G401 (cell line): ENCODE measurements around the gene SNX24. TPM values are rescaled to one million over a fixed set of nuclear protein-coding genes. Genes with fewer than 3 reads are reported as not detected.

Experiments used
- DNase-seq: peaks from one replicate; pipeline ENCODE4 v3.0.0-alpha.2; 2015; ENCODE audit warnings: low spot score
- in situ Hi-C: cut with HindIII; loops from 2 replicates; pipeline ENCODE4 v1.10.0; 2016; ENCODE audit warnings: low sequenced_read_pairs, mixed read lengths
- total RNA-seq: library from RNA; depleted of rRNA; stranded (reverse); fragments of >200 nt; shearing (Covaris generic); gene quantifications from 2 replicates; pipeline ENCODE4 v1.2.3, GENCODE V29; 2014

Gene SNX24
- total RNA-seq, 1 experiment from 2014 or later = 20.9 TPM

DNA sequence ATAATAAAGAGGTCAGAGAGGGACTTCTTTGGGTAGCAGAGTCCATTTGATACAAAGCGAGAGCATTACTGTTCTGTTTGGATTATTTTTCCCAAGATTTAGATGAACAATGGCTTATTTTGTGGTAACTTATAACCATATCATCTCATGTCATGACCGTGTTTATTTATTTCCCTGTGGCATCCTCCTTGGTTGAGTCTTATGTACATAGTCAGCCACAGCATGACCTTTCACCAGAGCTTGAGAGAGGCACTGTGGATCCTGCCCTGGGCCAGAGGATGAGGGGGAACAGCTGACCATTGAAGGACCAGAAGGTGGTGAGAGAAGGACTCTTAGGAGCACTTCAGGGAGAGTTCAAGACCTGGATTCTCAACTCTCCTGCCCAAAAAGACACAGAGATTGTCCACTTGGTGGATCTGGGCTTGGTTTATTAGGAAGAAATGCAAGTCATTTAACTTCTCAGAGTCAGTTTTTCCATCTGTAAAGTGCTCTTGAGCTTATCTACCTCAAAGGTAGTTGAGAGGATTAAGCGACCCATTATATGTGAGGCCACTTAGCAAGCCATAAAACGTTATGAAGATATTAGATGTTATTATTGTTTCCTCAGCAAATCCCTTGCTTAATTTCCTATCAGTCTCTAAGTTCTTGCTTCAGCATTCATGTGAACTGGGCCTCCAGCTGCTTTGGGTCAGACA, 139.7 kb downstream of the SNX24 start:
- in situ Hi-C loops = no loop called here
- DNase-seq = no peak

DNA sequence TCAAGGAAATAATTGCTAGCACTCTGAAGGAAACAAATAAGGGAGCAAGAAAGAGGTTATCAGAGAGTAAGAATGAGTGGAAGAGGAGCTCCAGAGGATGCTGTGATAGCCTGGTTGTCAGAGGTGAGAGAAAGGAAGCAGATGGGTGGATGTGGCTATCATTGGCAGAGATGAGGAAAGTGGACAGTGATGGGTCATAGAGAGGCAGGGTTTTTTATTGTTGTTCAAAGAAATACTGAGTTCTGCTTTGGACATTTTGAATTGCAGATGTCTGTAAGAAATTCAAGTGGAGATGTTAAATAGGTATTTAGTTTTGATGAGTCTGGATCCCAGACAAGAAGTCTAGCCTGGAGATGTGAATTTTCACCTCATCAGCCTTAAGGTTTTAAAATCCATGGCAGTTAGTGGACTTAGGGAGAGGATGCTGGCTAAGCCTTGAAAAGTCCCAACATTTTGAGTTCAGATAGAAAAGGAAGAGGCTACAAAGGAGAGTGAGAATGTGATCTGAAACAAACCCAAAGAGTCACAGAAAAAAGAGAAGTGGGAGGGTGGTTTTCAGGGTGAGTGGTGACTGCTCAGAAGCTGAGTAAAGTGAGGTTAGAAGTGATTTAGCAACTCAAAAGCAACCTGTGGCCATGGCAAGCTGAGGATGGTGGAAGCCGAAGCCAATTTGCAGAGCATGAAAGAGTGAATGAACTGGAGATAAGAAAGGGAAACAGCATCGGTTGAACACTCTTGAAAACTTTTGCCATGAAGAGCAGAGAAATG, 140.7 kb downstream of the SNX24 start:
- DNase-seq = no peak
- in situ Hi-C loops = no loop called here

DNA sequence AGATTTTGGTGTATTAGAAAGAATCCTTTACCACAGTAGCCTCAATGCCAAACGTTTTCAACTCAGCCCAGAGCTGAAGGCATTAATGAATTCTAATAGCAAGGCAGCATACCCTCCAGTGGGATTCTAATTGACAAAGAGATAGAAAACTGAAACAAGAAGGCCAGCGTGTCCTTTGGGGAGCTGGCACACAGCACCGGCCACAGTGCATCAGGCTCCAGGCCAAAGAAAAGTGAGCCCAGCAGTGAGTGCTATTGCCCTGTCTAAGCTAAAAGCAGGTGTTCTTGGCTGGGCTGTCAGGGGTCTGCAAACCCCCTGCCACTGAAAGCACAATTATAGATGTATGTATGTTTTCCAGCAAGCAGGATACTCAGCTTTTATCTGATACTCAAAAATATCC, 150.7 kb downstream of the SNX24 start:
- peak; percentile 12 for DNase-seq
- in situ Hi-C loops = no loop called here

DNA sequence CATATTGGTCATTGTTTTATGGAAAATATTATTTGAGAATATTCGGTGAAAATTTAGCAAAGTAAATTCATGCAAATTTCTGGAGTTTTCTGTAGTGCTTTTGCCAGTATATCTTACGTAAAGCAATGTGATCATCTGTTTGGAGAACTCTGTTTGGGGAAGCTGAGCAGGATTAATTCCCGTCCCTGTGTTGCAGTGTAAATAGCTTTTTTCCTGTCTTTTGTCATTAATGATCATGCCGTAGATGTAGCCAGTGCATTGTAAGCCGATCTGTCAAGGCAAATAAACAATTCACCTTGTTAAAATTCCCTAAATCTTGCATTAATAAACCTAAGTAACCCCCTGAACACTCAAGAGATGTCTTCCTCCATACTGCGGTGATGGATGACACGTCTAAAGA, 151.9 kb downstream of the SNX24 start:
- in situ Hi-C loops = no loop called here
- no peak for DNase-seq

DNA sequence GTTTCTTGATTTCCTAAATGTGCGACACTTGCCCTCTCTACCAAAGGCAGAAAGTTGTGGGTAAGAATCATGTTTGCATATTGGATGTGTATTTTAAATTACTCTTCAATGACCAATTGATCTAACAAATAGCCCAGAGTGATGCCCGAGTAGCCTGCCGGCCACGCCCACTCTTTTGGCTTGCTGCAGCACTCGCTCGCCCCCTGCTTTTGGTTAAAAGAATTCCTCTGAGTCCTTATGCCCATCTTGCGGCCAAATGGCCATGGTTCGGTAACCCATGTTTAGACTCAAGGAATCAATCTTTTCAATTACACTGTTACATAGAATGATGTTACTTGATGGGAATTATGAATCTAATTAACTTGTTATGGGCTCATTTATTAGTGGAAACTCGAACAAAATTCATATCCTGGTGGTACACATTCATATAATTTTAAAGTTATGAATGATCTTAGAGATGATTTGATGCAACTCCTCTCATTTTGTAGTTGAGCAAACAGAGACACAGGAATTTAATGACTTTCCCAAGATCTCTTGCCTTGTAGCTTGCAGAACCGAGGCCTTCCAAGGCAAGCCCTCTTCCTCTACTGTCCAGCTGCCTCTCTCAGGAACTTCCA, 154.6 kb downstream of the SNX24 start:
- peak; percentile 8 for DNase-seq
- in situ Hi-C loops = no loop called here

DNA sequence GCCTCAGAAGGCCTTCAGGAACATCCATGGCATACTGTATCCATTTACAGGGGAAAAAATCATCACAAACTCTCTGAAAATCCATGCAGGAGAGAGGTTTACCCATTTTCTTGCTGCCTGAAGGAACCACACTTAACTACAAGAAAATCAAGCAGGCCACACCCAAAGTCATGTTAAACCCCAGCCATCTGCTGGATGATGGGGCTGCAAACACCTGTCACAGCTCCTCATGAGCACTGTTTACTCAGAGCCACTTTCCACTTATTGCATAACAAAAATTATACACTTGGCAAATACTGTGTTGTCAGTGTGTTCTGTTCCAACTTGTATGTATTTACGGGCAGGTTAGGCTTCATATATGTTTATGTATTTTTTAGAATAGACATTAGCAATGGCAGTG, 155.3 kb downstream of the SNX24 start:
- DNase-seq = no peak
- in situ Hi-C loops = no loop called here

DNA sequence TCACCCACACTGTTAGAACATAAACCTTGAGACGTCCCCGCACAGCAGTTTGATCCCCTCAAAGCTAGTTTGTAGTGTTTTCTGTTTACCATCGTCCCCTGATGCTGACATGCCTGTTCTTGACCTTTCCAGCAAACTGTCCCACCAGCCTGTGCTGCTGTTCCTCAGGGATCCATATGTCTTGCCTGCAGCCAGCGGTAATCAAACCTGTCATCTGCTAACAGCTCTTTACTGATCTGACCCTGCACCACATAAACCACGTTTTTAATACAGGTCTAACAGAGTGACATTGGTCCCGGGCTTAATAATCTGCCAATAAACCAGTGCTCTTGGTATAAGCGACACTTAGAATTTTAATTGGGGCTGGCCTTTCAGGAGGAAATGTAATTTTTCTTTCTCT, 156.4 kb downstream of the SNX24 start:
- in situ Hi-C loops = no loop called here
- no peak for DNase-seq

DNA sequence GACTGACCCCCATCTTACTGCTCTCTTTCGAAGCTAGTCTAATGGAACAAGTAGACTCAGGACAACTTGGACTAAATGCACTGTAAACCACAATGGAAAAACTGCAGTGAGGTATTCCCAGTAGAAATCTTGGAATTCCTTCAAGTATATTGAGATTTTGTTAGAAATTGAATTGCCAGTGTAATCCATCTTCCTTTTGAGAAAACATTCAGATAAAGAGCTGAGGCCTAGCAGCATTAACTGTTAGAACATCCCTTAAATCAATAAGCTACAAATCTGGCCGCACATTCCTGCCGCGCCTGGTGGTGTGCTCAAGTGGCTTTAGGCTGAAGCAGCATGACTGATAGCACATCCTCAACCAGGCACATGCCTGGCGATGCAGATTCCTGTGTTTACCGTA, 161.8 kb downstream of the SNX24 start:
- in situ Hi-C loops = no loop called here
- DNase-seq = no peak

DNA sequence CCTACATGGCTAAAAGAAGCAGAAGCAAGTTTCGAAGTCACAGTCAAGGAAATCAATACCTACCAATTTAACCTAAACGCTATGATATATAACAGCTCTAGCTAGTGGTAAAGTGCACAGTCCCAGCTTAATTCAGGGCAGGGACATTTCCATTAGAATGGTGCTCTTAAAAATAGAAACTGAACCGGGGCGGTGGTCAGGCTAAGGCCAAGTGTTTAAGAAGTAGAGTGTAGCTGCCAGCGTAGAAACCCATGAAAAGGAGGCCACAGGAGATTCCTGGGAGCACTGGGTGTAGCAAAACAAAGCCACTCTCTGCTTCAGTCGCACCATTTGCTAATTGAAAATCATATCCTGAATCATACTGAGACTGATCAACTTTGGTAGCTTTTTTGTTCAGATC, 162.3 kb downstream of the SNX24 start:
- no peak for DNase-seq
- in situ Hi-C loops = no loop called here

DNA sequence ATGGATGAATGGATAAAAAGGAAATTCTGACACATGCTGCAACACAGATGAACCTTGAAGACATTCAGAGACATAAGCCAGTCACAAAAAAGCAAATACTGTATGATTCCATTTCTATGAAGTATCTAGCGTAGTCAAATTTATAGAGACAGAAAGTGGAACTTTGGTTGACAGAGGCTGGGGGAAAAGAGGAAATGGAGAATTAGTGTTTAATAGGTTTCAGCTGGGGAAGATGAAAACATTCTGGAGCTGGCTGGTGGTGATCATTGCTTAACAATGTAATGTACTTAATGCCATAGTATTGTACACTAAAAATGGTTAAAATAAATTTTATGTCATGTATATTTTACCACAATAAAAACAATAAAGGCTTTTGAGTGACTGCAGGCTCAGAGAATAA, 166.9 kb downstream of the SNX24 start:
- no peak for DNase-seq
- in situ Hi-C loops = no loop called here

DNA sequence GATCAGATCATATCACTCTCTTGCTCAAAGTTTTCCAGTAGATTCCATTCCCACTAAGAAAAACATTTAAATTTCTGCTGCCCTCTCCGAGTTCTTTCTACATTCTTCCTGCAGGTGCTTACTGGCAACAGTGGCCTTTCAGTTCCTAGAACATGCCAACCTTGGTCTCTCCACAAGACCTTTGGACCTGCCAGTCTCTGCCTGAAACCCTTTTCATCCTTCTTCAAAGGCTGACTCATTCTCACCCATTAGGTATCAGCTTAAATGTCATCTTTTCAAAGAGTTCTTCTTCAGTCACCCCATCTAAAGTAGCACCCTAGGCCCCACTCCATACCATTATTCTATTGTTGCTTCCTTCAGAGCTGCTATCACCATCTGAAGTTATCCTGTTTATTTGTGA, 169.3 kb downstream of the SNX24 start:
- in situ Hi-C loops = no loop called here
- no peak for DNase-seq

DNA sequence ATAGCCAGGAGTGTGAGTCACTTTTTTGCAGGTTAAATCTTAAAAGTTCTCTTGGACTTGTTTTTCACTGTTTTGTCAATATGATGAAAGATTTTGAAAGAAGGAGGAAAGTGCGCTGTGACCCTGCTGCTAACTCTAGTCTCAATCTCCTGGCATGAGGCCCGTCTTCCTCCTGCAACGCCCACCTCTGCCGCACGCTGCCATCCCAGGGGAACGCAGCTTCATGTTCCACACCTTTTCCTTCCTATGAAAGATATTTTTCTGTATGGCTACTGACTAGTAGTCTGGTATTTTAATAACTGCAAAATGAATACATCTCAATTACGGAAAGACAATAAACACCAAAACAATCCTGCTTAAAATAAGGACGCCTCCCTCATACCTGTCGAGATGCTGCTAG, 182.8 kb downstream of the SNX24 start:
- no peak for DNase-seq
- in situ Hi-C loops = no loop called here

DNA sequence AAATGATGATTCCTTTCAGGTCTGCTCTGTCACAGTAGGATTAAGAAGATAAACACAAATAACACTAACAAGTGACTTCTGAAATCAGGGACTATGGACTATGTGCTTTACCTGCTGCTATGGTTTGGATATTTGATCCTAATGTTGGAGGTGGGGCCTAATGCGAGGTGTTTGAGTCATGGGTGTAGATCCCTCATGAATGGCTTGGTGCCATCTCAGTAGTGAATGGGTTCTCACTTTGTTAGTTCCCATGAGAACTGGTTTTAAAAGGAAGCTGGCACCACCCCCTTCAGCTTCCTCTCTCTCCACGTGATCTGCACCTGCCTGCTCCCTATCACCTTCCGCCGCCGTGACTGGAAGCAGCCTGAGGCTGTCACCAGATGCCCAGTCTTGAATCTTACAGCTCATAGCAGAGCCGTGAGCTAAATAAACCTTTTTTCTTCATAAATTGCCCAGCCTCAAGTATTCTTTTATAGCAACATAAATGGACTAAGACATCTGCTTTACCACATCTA, 187.8 kb downstream of the SNX24 start:
- DNase-seq = no peak
- in situ Hi-C loops = no loop called here

DNA sequence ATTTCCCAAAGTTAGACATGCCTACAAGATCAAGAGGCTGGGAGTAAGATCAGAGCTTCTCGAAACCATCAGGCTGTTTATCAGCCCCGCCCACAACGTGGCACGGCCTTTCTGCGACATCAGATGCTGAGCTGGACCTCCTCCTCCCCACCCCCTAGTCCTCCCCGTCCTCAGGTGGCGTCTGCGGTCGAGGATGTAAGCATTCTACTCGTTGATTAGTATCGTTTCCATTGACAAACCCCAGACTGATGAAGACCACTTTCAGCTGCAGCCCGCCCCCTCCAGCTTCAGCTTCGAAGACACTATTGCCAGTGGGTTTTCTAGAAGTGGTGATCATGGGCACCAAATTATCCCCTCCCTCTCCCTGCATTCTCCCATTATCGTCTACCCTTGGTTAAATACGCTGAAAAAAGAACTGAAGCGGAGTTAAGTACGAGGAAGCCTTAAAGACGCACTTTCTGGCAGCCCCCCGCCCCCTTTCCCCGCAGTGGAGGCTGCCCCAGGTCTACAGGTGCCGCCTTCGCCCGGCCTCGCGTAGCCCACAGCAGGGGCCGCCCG, 190.0 kb downstream of the SNX24 start:
- peak; percentile 8 for DNase-seq
- in situ Hi-C loops = no loop called here

DNA sequence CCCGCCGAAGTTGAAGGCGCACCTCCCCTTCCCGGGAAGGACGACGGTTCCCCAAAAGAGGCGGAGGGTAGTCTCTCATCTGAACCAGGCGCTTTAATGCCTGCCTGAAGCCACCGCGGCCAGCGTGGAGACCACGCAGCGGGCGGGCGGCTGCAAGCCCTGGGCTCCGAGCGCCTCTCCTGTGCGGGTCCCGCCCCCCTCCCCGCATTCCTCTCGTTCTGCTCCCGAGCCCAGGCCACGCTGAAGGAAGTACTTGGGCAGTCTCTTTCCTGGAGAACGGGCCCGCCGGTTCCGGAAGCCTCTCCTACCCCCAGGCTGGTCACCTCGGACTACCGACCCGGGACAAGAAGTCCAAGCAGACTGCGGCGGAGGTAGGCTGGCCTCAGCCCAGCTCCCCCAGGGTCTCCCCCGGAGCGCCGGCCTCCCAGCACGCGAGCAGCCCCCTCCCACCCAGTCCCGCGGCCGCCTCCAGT, 190.5 kb downstream of the SNX24 start:
- peak; percentile 1 for DNase-seq
- in situ Hi-C loops = no loop called here

DNA sequence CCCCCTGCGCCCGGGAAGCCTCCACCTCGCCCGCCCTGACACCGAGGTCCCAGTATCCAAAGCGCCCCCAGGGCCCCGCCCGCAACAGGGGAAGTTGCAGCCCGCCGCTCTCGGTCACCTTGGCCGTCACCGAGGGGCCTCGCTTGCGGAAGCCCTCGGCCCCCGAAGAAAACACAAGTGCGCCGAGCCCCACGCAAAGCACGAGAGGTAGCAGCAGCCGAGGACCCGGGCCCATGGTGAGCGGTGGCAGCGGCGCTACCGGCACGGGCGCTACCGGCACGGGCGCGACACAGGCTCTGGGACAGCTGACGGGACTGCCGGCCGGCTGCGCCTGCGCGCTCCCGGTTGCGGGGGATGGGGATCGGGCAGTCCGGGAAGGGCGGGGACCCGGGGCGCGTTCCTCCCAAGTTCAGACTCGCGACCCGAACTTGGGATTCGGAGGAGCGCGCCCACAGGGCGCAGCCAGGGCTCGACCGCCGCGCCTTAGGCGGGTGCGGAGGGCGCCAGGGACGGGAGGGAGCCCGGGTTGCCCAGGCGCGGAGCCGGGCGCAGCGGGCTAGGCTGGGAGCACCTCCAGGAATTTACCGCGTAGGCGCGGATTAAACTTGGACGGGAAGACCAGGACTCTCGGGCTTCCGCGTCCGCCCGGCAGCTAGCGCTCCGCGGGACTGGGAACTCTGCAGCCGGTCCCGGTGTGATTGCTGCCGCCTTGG, 191.1 kb downstream of the SNX24 start, which contains the start of gene PPIC:
TSS of gene PPIC (minus strand) at position 335 of the 713 bp plus-strand sequence. CDS start at position 235, 100 bp downstream.
- peak; percentile 15 for DNase-seq
- in situ Hi-C loops = no loop called here

DNA sequence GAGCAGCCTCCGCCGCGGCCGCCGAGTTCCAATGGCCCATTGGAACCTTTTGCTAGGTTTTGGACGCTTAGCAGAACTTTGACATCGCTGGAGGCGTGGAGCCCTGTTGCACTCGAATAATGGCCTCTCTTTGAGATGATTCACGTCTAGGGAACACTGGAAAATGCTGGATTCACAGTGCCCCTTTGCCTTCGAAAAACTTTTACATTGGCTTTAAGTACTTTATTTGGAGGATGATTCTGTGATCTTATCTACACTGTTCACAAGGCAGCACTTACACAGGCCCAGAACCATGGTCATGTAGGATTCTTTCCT, 191.6 kb downstream of the SNX24 start:
- in situ Hi-C loops = no loop called here
- no peak for DNase-seq

DNA sequence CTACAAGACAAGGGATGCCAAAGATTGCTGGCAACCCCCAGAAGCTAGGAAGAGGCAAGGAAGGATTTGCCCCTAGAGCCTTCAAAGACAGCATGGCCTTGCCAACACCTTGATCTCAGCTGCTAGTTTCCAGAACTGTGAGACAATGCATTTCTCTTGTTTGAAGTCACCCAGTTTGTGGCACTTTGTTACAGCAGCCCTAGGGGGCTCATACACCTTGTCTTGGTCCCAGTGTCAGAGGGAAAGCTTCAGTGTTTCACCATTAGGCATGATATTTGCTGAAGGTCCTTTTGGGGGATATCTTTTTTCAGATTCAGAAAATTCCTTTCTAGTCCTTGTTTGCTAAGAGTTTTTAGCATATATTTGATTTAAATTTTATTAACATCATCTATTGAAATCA, 194.3 kb downstream of the SNX24 start:
- no peak for DNase-seq
- in situ Hi-C loops = no loop called here

DNA sequence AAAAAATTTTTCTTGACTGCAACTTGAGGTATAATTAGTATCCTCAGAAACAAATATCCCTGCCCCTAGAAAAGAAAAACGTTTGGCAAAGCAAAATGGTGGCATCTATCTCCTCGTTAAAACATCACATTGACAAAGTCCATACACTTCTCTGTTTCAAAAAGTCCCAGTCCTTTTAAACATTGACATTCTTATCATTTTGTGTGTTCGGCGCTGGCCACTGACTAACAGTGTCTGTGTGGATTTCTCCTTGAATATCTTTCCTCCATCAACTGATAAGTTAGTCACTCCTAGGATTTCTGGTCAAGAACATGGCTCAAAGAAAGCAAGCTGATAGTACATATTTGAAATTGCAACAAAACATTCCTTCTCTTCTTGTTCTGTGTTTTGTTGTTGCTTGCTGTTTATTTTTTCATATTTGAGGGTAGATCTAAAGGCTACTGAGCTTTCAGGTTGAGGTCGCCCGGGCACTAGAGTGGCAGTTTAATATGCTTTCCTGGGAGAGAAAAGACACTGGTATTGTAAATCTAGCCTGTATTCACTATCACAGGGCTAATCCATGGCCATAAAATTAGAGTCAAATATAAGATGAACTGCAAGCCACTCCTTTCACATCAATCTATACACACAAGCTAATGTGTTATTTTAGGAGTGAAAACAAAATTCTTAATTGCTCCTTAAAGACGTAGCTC, 199.7 kb downstream of the SNX24 start:
- in situ Hi-C loops = no loop called here

More for the DNA sequence above, 199.7 kb downstream of the SNX24 start:
- DNase-seq = no peak
